Colonic mucosa (tissue), 4 donors: Measurements from ENCODE around the gene WDR90. TPM values are rescaled to one million over a fixed set of nuclear protein-coding genes. Genes with fewer than 3 reads are reported as not detected.

Experiments
- DNase-seq: peaks from one replicate; pipeline ENCODE4 v3.0.0-alpha.2; 2020
- H3K27ac ChIP-seq: fragments of 200-600 bp; one replicate; pipeline ENCODE4 v1.8.0; 2021
- H3K27me3 ChIP-seq: fragments of 200-600 bp; one replicate; pipeline ENCODE4 v1.8.0; 2021
- H3K36me3 ChIP-seq: fragments of 200-600 bp; one replicate; pipeline ENCODE4 v1.8.0; 2021
- H3K4me1 ChIP-seq: fragments of 200-600 bp; one replicate; pipeline ENCODE4 v1.8.0; 2021; ENCODE audit warnings: mild to moderate bottlenecking
- H3K4me3 ChIP-seq: fragments of 200-600 bp; one replicate; pipeline ENCODE4 v1.8.0; 2021
- H3K9ac ChIP-seq, 2 donors: one replicate each; pipeline ENCODE4 v1.7.0; 2013; ENCODE audit warnings: control low read depth in 2 of 2, low read depth in 2 of 2, low read length in 2 of 2
- H3K9me3 ChIP-seq: fragments of 200-600 bp; one replicate; pipeline ENCODE4 v1.8.0; 2021
- intact Hi-C: fragments of 100-400 bp; cut with DNase I; formaldehyde crosslinking; loops from one replicate; pipeline ENCODE4 v1.14.1; 2022
- total RNA-seq, 2 donors: library from RNA; stranded (reverse); fragmentation: NEBNext Ultra II Directional in 1 of 2; extraction: Animal tissue kit (Norgen Biotek cat#: 25700) in 1 of 2; gene quantifications; one replicate each; pipeline ENCODE4 v1.2.1, GENCODE V29; 2021
- TF ChIP-seq, protein P1 (sequence below): fragments of 200-600 bp; IDR thresholded peaks from one replicate; pipeline ENCODE4 v1.8.0; 2022; ENCODE audit warnings: antibody characterized with exemption, mild to moderate bottlenecking
- donor health status: healthy.
- donor health status: DM: no; HTN: no; CAD: no.
- donor health status: DM: no; HTN: no; CAD: no.

WDR90 gene
- total RNA-seq, 2 donors from 2014 or later: 25.1 to 122 TPM

DNA sequence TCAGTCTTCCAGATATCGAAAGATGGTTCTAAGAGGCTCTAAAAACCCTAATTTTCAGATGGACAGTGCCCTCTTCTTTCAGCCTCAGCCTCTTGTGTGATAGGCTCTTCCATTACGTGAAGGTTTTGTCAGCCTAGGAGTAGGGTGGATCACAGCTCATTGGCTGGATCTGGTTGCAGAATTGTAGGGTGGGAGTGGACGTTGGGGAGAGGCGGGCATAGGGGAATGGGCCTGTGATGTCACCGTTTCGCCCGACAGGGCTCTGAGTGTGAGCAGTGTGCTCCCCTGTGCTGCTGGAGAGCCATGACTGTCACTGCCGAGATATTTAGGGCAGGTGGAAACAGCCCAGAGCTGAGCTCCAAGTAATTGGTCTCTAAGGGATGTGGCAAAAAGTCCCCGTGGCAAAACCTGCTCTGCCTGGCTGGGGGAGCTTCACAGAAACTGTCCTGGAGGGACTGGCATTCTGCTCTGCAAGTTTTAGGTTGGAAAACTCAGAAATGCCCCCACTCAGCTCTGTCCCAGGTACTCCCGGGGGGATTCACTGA is 24.6 kb upstream of the WDR90 start:
- intact Hi-C loops: no loop called here
- Histone ChIP-seq H3K9me3 (no peaks in the 10 kb centered on the region), H3K4me1 (no peaks in the 10 kb centered on the region), H3K4me3 (no peak overlapping the region), H3K27me3 (no peaks in the 10 kb centered on the region), H3K27ac (no peak overlapping the region), H3K36me3 (peaks cover 5% of the 10 kb centered on the region), H3K9ac (no peak overlapping the region)
- TF ChIP-seq, protein P1, sequence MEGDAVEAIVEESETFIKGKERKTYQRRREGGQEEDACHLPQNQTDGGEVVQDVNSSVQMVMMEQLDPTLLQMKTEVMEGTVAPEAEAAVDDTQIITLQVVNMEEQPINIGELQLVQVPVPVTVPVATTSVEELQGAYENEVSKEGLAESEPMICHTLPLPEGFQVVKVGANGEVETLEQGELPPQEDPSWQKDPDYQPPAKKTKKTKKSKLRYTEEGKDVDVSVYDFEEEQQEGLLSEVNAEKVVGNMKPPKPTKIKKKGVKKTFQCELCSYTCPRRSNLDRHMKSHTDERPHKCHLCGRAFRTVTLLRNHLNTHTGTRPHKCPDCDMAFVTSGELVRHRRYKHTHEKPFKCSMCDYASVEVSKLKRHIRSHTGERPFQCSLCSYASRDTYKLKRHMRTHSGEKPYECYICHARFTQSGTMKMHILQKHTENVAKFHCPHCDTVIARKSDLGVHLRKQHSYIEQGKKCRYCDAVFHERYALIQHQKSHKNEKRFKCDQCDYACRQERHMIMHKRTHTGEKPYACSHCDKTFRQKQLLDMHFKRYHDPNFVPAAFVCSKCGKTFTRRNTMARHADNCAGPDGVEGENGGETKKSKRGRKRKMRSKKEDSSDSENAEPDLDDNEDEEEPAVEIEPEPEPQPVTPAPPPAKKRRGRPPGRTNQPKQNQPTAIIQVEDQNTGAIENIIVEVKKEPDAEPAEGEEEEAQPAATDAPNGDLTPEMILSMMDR: no peak
- no peak for DNase-seq

DNA sequence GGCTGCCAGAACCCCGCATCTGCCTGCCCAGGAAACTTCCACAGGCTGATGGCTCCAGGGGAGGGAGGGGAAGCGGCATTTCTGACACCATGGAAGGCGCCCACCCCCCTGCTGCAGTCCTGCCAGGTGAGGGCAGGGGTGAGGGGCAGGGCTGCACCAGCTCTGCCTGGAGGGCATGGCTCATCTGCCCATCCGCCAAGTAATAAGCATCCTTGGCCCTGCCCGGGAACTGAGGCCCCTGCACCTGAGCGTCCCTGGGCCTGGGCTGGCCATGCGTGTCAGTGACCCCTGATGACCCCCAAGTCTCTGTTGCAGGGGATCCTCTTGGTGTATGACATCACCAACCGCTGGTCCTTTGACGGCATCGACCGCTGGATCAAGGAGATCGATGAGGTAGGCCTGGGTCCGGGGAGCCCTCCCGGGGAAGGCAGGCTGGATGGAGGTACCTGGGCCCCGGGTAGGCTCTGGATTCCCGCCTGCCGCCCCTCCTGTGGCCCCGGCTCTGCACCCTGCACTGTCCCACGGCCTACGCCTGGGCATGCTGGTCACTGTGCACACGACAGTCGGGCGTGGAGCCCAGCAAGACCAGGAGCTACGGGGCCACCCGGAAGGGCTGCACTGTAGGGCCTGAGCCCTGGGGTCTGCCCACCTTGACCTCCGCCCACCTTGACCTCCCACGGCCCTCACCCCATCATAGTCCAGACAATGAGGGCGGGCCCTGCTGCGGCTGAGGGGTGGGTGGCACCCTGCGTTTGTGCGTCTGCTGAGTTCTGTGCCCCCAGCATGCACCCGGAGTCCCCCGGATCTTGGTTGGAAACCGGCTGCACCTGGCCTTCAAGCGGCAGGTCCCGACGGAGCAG is 23.8 kb upstream of the WDR90 start:
- peaks cover 5% of the 10 kb centered on the region for H3K36me3 ChIP-seq
- no peaks in the 10 kb centered on the region for H3K9me3 ChIP-seq
- no peak for DNase-seq
- H3K4me3 ChIP-seq: no peak overlapping the region
- no peak overlapping the region for H3K9ac ChIP-seq
- TF ChIP-seq, protein P1: no peak
- H3K4me1 ChIP-seq: no peaks in the 10 kb centered on the region
- no peak overlapping the region for H3K27ac ChIP-seq
- intact Hi-C loops: no loop called here
- no peaks in the 10 kb centered on the region for H3K27me3 ChIP-seq

DNA sequence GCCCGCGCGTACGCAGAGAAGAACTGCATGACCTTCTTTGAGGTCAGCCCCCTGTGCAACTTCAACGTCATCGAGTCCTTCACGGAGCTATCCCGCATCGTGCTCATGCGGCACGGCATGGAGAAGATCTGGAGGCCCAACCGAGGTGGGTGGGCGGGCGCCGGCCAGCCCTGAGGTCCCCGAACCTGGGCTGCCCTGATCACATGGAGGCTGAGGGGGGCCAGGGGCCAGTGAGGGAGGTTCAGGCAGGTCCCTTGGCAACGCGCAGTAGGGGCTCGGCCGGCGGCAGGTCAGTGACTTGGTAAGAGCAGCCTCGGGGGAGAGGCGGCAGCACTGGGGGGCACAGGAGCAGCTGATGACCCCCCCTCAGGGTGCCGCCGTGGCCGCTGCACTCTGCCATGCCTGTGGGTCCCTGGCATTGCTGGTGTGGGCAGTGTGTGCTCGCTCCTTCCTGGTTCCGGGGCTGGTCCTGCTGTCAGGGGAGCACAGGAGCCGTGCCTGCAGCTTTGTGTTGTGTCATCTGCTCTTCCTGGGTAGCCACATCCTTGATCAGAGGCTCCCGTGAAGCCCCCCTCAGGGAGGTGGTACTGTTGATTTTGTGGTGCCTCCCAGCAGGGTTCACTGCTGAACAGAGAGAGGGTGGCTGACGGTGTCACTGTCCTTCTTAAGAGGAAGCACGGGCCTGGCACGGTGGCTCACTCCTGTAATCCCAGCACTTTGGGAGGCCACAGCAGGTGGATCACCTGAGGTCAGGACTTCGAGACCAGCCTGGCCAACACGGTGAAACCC is 23.0 kb upstream of the WDR90 start:
- Histone ChIP-seq H3K9me3 (no peaks in the 10 kb centered on the region), H3K9ac (no peak overlapping the region), H3K36me3 (peaks cover 5% of the 10 kb centered on the region), H3K27ac (no peak overlapping the region), H3K27me3 (no peaks in the 10 kb centered on the region), H3K4me3 (no peak overlapping the region), H3K4me1 (peaks cover 4% of the 10 kb centered on the region)
- intact Hi-C loops: no loop called here
- TF ChIP-seq, protein P1: no peak
- DNase-seq: no peak

GRCh38 chr16:626787-627453 is 22.2 kb upstream of the WDR90 start:
- no peak overlapping the region for H3K9ac ChIP-seq
- TF ChIP-seq, protein P1: no peak
- peaks cover 5% of the 10 kb centered on the region for H3K36me3 ChIP-seq
- H3K4me1 ChIP-seq: peaks cover 6% of the 10 kb centered on the region
- no peaks in the 10 kb centered on the region for H3K9me3 ChIP-seq
- intact Hi-C loops: no loop called here
- H3K4me3 ChIP-seq: no peak overlapping the region
- no peaks in the 10 kb centered on the region for H3K27me3 ChIP-seq
- no peak for DNase-seq
- H3K27ac ChIP-seq: no peak overlapping the region
